Measurements from ENCODE around the gene GBA3. TPM values are rescaled to one million over a fixed set of nuclear protein-coding genes. Genes with fewer than 3 reads are reported as not detected.

GBA3 gene
- polyA plus RNA-seq, 2 of the 4 experiments (the other 2 are of a cell fraction), result not detected

GRCh38 chr4:22824091-22824490 lies 131.4 kb downstream of the GBA3 start (continued):
- no peak for TF ChIP-seq FOSL2 (IDR thresholded peaks at IDR 0.05)
- TF ChIP-seq FOSL2 (CRISPR knock-in tag; IDR thresholded peaks at IDR 0.05), result no peak
- no peak for TF ChIP-seq JUN (IDR thresholded peaks at IDR 0.05)
- TF ChIP-seq JUNB (IDR thresholded peaks at IDR 0.05), result no peak
- no peak for TF ChIP-seq EHMT2 (IDR thresholded peaks at IDR 0.05; ENCODE audit: low read depth)
- no peak for TF ChIP-seq RFX5 (IDR thresholded peaks at IDR 0.05)
- no peak for TF ChIP-seq MYC (IDR thresholded peaks at IDR 0.05; ENCODE audit: borderline replicate concordance, low read length)
- no peak for TF ChIP-seq USF2 (IDR thresholded peaks at IDR 0.05)
- TF ChIP-seq ZFP36 (IDR thresholded peaks at IDR 0.05; ENCODE audit: borderline replicate concordance, partially characterized antibody), result no peak
- TF ChIP-seq GATA3 (IDR thresholded peaks at IDR 0.05; ENCODE audit: borderline replicate concordance), result no peak
- no peak for TF ChIP-seq E2F6 (IDR thresholded peaks at IDR 0.05; ENCODE audit: borderline replicate concordance, low read depth)
- no peak for TF ChIP-seq ESRRA (IDR thresholded peaks at IDR 0.05; ENCODE audit: borderline replicate concordance, low read length)
- no peak for TF ChIP-seq EHF (CRISPR knock-in tag; IDR thresholded peaks at IDR 0.05)

DNA sequence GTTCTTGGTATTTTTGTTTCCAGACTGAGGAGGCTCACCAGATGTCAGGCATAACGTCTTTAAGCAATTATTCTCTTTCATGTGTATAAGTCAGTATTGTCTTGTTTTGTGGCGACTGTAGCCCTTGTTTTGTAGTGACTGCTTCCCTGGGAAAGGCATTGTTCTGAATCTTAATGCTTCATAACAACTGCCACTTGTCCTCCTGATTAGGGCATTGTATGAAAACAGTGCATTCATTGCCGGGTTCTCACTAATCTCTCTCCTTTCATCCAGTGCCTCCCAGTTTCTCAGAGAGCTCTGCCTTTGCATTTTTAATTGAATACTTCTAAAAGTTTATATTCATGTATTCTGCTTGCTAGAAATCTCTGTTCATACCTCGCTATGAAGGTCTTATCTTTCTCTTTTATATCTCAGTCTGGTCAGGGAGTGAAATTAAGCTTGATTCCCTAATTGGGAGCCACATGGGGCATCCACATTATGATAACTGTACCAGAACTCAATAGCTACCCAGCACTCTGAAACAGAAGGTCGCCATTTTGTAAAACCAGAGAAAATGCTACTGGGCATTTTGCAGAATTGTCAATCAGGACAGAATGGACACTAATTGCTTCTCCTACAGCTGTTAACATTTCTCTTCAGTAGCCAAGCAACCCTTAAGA lies 149.8 kb downstream of the GBA3 start:
- no peaks in the 10 kb centered on the region for H3K9me3 ChIP-seq
- CTCF ChIA-PET, result no interaction called here
- FAIRE-seq (no peak), DNase-seq (ENCODE audit: low read depth in 1 of 2, low spot score in 1 of 2) (no peak), ATAC-seq (no peak)
- H3K4me1 ChIP-seq, result no peaks in the 10 kb centered on the region
- TF ChIP-seq ELK1 (IDR thresholded peaks at IDR 0.05; ENCODE audit: low read depth, low read length) (no peak), ATOH8 (CRISPR knock-in tag; IDR thresholded peaks at IDR 0.05; ENCODE audit: low read depth) (no peak), KDM5A (IDR thresholded peaks at IDR 0.05) (no peak), ZNF302 (CRISPR knock-in tag; IDR thresholded peaks at IDR 0.05) (no peak), FOSL2 (IDR thresholded peaks at IDR 0.05) (no peak), FOSL2 (CRISPR knock-in tag; IDR thresholded peaks at IDR 0.05) (no peak), USF2 (IDR thresholded peaks at IDR 0.05) (no peak), JUN (IDR thresholded peaks at IDR 0.05) (no peak), MYC (IDR thresholded peaks at IDR 0.05; ENCODE audit: borderline replicate concordance, low read length) (no peak), RARB (CRISPR knock-in tag; IDR thresholded peaks at IDR 0.05) (no peak), TFCP2L1 (CRISPR knock-in tag; IDR thresholded peaks at IDR 0.05) (no peak), MAX (IDR thresholded peaks at IDR 0.05) (no peak), RFX5 (IDR thresholded peaks at IDR 0.05) (no peak), HES2 (IDR thresholded peaks at IDR 0.05) (no peak)
- TF ChIP-seq, protein P1, sequence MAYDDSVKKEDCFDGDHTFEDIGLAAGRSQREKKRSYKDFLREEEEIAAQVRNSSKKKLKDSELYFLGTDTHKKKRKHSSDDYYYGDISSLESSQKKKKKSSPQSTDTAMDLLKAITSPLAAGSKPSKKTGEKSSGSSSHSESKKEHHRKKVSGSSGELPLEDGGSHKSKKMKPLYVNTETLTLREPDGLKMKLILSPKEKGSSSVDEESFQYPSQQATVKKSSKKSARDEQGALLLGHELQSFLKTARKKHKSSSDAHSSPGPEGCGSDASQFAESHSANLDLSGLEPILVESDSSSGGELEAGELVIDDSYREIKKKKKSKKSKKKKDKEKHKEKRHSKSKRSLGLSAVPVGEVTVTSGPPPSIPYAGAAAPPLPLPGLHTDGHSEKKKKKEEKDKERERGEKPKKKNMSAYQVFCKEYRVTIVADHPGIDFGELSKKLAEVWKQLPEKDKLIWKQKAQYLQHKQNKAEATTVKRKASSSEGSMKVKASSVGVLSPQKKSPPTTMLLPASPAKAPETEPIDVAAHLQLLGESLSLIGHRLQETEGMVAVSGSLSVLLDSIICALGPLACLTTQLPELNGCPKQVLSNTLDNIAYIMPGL (CRISPR knock-in tag; IDR thresholded peaks at IDR 0.05; ENCODE audit: borderline replicate concordance), result no peak
- H3K4me3 ChIP-seq, result no peak overlapping the region
- POLR2A ChIA-PET, result no interaction called here
- no peak overlapping the region for H3K4me2 ChIP-seq
- H3K27ac ChIP-seq, result no peak overlapping the region
- WGBS (ENCODE audit: missing lambda C conversion rate), result 4% methylated on average over 5 of the region's 5 CpGs

Data from A549 (cell line).